Measurements from ENCODE around the gene KLF15. TPM values are rescaled to one million over a fixed set of nuclear protein-coding genes. Genes with fewer than 3 reads are reported as not detected.

The KLF15 gene
- total RNA-seq, 6 experiments from 2014 or later: 0.63 to 1.2 (median 0.81) TPM

DNA sequence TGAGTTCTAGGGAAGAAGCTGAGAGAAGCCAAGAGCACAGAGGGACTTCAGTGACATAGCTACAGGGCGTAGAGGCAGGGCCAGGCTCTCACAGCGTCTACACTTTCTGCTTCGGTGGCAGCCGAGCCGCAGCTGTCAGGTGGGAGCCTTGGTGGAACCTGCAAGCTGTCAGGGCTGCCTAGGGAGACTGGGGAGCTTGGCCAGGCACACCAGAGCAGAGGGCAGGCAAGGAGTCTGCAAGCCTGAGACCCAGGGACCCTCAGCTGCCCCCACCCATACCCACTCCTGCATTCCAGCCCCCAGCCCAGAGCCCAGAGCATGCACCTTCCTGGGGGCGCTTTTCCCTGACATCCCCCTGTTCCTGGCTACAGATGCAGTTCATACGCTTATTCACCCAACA is 13.4 kb upstream of the KLF15 start:
- Mint-ChIP-seq H3K27me3 (ENCODE audit: insufficient read depth) (peaks cover 25% of the 10 kb centered on the region), H3K4me1 (ENCODE audit: low read depth) (peaks cover 21% of the 10 kb centered on the region), H3K36me3 (ENCODE audit: low read depth) (no peaks in the 10 kb centered on the region), H3K27ac (no peak overlapping the region), H3K4me3 (no peak overlapping the region), H3K9me3 (no peaks in the 10 kb centered on the region)
- no peak for DNase-seq
- TF ChIP-seq CTCF (IDR thresholded peaks at IDR 0.05): no peak

DNA sequence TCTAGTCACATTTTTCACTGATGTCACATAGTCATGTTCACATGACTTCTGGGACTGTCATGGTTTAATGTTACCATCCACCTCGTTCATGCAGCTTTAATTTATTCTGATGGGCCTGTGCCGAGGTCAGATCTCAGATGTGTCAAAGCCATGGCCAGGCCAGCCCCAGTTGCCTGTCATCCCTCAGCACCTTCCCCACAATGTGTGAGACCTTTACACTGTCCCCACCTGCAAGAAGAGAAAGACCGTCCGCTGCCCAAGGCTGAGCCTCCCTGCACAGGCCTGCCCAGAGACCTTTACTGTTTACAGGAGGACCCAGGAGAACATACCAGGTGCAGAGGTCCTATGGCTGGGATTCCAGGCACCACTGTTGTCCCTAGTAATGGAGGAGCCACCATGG is 12.8 kb upstream of the KLF15 start:
- no peak for TF ChIP-seq CTCF (IDR thresholded peaks at IDR 0.05)
- Mint-ChIP-seq H3K27ac (no peak overlapping the region), H3K4me3 (no peak overlapping the region), H3K36me3 (ENCODE audit: low read depth) (no peaks in the 10 kb centered on the region), H3K27me3 (ENCODE audit: insufficient read depth) (peaks cover 23% of the 10 kb centered on the region), H3K4me1 (ENCODE audit: low read depth) (peaks cover 19% of the 10 kb centered on the region), H3K9me3 (no peaks in the 10 kb centered on the region)
- no peak for DNase-seq

GRCh38 chr3:126369490-126369889 is 12.3 kb upstream of the KLF15 start:
- Mint-ChIP-seq H3K27ac (no peak overlapping the region), H3K4me1 (ENCODE audit: low read depth) (peaks cover 14% of the 10 kb centered on the region), H3K27me3 (ENCODE audit: insufficient read depth) (peaks cover 20% of the 10 kb centered on the region), H3K4me3 (no peak overlapping the region), H3K9me3 (no peaks in the 10 kb centered on the region), H3K36me3 (ENCODE audit: low read depth) (no peaks in the 10 kb centered on the region)
- no peak for TF ChIP-seq CTCF (IDR thresholded peaks at IDR 0.05)
- no peak for DNase-seq

- Mint-ChIP-seq H3K4me3 (no peak overlapping the region), H3K4me1 (ENCODE audit: low read depth) (peaks cover 7% of the 10 kb centered on the region), H3K36me3 (ENCODE audit: low read depth) (no peaks in the 10 kb centered on the region), H3K27ac (no peak overlapping the region), H3K27me3 (ENCODE audit: insufficient read depth) (peaks cover 20% of the 10 kb centered on the region), H3K9me3 (no peaks in the 10 kb centered on the region)
- DNase-seq: no peak
- no peak for TF ChIP-seq CTCF (IDR thresholded peaks at IDR 0.05)
These were observed 10.2 kb upstream of the KLF15 start for GRCh38 chr3:126367316-126367805.

DNA sequence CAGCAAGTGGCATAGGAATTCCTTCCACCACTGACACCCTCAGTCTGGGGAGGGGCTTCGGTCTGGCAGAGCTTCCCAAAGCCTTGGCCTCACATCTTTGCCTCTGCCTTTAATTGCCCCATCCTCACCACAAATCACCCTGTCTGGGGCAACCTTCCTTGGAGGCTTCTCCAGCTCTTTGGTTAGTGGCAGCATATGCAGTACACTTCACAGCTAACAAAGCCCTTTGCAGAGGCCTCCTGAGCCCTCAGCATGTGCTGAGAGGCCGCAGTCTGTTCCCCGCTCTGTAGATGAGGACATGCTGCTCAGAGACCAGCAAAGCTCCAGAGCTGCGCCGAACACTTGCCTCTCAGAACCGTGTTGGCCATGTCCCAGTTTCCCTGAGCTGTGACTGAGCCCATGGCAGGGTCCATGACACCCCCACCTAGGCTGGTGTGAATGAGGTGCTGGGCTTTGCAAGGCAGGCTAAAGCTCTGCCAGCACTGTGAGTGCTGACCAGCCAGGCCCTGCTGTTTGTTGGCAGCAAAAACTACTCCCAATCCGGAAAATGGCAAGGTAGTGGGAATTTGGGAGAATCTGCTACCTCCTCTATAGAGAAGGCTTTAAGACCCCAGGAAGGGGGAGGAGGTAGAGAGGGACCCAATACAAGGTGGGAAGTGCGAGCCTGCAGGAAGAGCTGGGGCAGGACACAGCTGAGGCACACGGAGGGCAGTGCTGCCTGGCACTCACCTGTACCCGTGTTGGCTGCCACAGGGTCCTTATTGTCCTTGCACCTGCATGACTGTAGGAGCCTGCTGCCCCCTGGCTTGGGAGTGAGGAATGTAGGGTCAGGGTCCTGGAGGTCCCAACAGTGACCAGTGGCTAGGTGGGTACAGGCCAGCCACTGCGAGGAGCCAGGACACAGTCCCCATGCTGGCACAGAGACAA is 8.4 kb upstream of the KLF15 start:
- H3K27me3 Mint-ChIP-seq (ENCODE audit: insufficient read depth): peaks cover 29% of the 10 kb centered on the region

More for the DNA sequence above, 8.4 kb upstream of the KLF15 start:
- Mint-ChIP-seq H3K36me3 (ENCODE audit: low read depth) (no peaks in the 10 kb centered on the region), H3K4me3 (no peak overlapping the region), H3K9me3 (no peaks in the 10 kb centered on the region), H3K4me1 (ENCODE audit: low read depth) (peaks cover 7% of the 10 kb centered on the region), H3K27ac (no peak overlapping the region)
- TF ChIP-seq CTCF (IDR thresholded peaks at IDR 0.05): no peak
- no peak for DNase-seq
